ENCODE measurements around the gene SLC24A3.

The SLC24A3 gene

GRCh38 chr20:19478320-19478895 lies 266.0 kb downstream of the SLC24A3 start:
- no peak overlapping the region for H3K4me3 ChIP-seq (ENCODE audit: low read depth, low read length)
- in situ Hi-C loops (cut with HindIII; ENCODE audit: low sequenced_read_pairs) = no loop called here

GRCh38 chr20:19482726-19483125 lies 270.3 kb downstream of the SLC24A3 start:
- in situ Hi-C loops (cut with HindIII; ENCODE audit: low sequenced_read_pairs) = no loop called here
- no peak overlapping the region for H3K4me3 ChIP-seq (ENCODE audit: low read depth, low read length)
- TF ChIP-seq CTCF (IDR thresholded peaks at IDR 0.05; ENCODE audit: low read depth, low read length) = no peak
- no peak for DNase-seq (ENCODE audit: low read depth, low spot score)

More at GRCh38 chr20:19478320-19478895, 266.0 kb downstream of the SLC24A3 start:
- DNase-seq (ENCODE audit: low read depth, low spot score) = no peak
- no peak for TF ChIP-seq CTCF (IDR thresholded peaks at IDR 0.05; ENCODE audit: low read depth, low read length)

GRCh38 chr20:19483309-19483708 lies 270.9 kb downstream of the SLC24A3 start:
- no peak for DNase-seq (ENCODE audit: low read depth, low spot score)
- in situ Hi-C loops (cut with HindIII; ENCODE audit: low sequenced_read_pairs) = no loop called here
- TF ChIP-seq CTCF (IDR thresholded peaks at IDR 0.05; ENCODE audit: low read depth, low read length) = no peak
- no peak overlapping the region for H3K4me3 ChIP-seq (ENCODE audit: low read depth, low read length)

- no peak for TF ChIP-seq CTCF (IDR thresholded peaks at IDR 0.05; ENCODE audit: low read depth, low read length)
- H3K4me3 ChIP-seq (ENCODE audit: low read depth, low read length) = no peak overlapping the region
- in situ Hi-C loops (cut with HindIII; ENCODE audit: low sequenced_read_pairs) = no loop called here
- DNase-seq (ENCODE audit: low read depth, low spot score) = no peak
These were observed 274.0 kb downstream of the SLC24A3 start for GRCh38 chr20:19486446-19486845.

- no peak for TF ChIP-seq CTCF (IDR thresholded peaks at IDR 0.05; ENCODE audit: low read depth, low read length)
- in situ Hi-C loops (cut with HindIII; ENCODE audit: low sequenced_read_pairs) = no loop called here
- DNase-seq (ENCODE audit: low read depth, low spot score) = no peak
- H3K4me3 ChIP-seq (ENCODE audit: low read depth, low read length) = no peak overlapping the region
These were observed 275.0 kb downstream of the SLC24A3 start for GRCh38 chr20:19487420-19487819.

- no peak for DNase-seq (ENCODE audit: low read depth, low spot score)
- TF ChIP-seq CTCF (IDR thresholded peaks at IDR 0.05; ENCODE audit: low read depth, low read length) = no peak
- in situ Hi-C loops (cut with HindIII; ENCODE audit: low sequenced_read_pairs) = no loop called here
- no peak overlapping the region for H3K4me3 ChIP-seq (ENCODE audit: low read depth, low read length)
These were observed 278.8 kb downstream of the SLC24A3 start for GRCh38 chr20:19491241-19491640.

GRCh38 chr20:19492116-19492515 lies 279.7 kb downstream of the SLC24A3 start:
- in situ Hi-C loops (cut with HindIII; ENCODE audit: low sequenced_read_pairs) = no loop called here
- DNase-seq (ENCODE audit: low read depth, low spot score) = no peak
- no peak overlapping the region for H3K4me3 ChIP-seq (ENCODE audit: low read depth, low read length)
- no peak for TF ChIP-seq CTCF (IDR thresholded peaks at IDR 0.05; ENCODE audit: low read depth, low read length)

Measured in astrocyte of the spinal cord (primary cell).